SK-N-MC (cell line): ENCODE measurements around the gene PWWP2B.

Experiments used
- EZH2 ChIP-seq: fragments of 200-600 bp; sonication (generic); IDR thresholded peaks from one replicate; pipeline ENCODE4 v1.6.1; 2017; ENCODE audit warnings: antibody characterized with exemption
- POLR2AphosphoS5 ChIP-seq: IDR thresholded peaks from 2 replicates; pipeline ENCODE4 v1.6.1; 2012; ENCODE audit warnings: mild to moderate bottlenecking, low read depth, low read length, borderline replicate concordance

DNA sequence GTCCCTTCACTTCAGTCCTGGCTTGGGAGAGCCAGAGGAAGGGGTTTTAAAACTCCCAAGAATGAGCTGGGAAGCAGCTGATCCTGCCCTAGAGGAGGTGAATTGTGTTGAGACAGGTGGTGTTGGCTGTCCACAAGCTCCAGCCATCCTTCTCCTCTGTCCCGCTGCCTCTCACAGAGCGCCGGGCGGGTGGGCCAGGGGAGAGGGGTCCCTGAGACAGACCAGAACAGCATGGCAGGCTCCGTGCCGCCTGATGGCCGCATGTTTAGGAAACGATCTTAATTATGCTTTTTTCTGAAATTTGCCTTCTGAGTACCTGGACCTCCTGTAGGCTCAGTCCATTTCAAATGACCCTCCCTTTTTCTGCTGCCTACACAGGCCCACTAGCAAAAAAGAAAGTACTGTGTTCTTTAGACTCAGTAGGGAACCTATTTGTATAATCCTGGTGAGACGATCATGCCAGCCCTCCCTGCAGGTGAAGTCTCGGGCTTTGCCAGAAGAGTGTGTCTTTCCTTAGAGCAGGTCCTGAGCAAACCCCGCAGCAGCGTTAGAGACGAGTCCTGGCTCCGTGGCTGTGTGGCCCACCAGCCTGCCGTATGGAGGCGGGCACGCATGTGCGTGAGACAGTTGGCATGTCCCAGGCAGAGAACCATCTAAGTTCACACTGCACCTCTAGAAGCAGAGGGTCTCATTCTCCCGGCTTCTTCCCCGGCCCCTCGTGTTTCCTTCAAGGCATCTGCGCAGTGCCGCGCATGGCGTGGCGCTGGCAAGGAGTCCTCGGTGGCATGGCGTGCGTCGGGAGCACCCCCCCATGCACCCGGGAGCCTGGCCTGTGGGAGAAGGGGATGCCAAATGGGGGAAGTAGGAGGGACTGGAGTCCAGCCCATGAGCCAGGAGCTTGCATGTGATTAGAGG lies 26.3 kb upstream of the PWWP2B start:
- TF ChIP-seq POLR2AphosphoS5 (no peak), EZH2 (no peak)
